Ascending aorta (tissue), 2 donors: Measurements from ENCODE around the gene CRACDL. TPM values are rescaled to one million over a fixed set of nuclear protein-coding genes. Genes with fewer than 3 reads are reported as not detected.

Source experiments
- DNase-seq, 2 donors: peaks; one replicate each; pipeline ENCODE4 v3.0.0-alpha.2; 2019; ENCODE audit warnings: low spot score in 2 of 2
- H3K27ac ChIP-seq, 2 donors: fragments of 200-600 bp; sonication (generic); one replicate each; pipeline ENCODE4 v1.5.1; 2016 to 2017; ENCODE audit warnings: mild to moderate bottlenecking in 1 of 2
- H3K27me3 ChIP-seq: fragments of 200-600 bp; sonication (generic); one replicate; pipeline ENCODE4 v1.5.1; 2017
- H3K36me3 ChIP-seq, 2 donors: fragments of 200-600 bp; sonication (generic); one replicate each; pipeline ENCODE4 v1.5.1; 2016
- H3K4me1 ChIP-seq, 2 donors: fragments of 200-600 bp; sonication (generic); one replicate each; pipeline ENCODE4 v1.5.1; 2016 to 2017; ENCODE audit warnings: mild to moderate bottlenecking in 1 of 2
- H3K4me3 ChIP-seq, 2 donors: fragments of 200-600 bp; sonication (generic); one replicate each; pipeline ENCODE4 v1.5.1; 2016 to 2017; ENCODE audit warnings: mild to moderate bottlenecking in 1 of 2
- H3K9me3 ChIP-seq, 2 donors: fragments of 200-600 bp; sonication (generic); one replicate each; pipeline ENCODE4 v1.5.1; 2016
- CTCF ChIP-seq, 3 experiments: fragments of 200-600 bp in 2 of 3; fragments of 450-650 bp in 1 of 3; sonication (generic) in 2 of 3; IDR thresholded peaks; one replicate each; pipeline ENCODE4 v1.5.1; 2016 to 2019; ENCODE audit warnings: antibody characterized with exemption in 3 of 3, mild to moderate bottlenecking in 1 of 3, moderate library complexity in 1 of 3
- intact Hi-C: fragments of 100-400 bp; cut with DNase I; formaldehyde crosslinking; loops from one replicate; pipeline ENCODE4 v1.15.1; 2023
- total RNA-seq: library from RNA; depleted of rRNA; stranded (reverse); fragments of >200 nt; gene quantifications from one replicate; pipeline ENCODE4 v1.1.0, GENCODE V29; 2016

Gene CRACDL
- total RNA-seq, 1 donor from 2014 or later, result 51.9 TPM

- no peaks in the 10 kb centered on the region for H3K4me1 ChIP-seq
These were observed 61.8 kb downstream of the CRACDL start for GRCh38 chr2:98874186-98874689.

GRCh38 chr2:98872526-98872925 lies 63.5 kb downstream of the CRACDL start:
- no peak overlapping the region for H3K27ac ChIP-seq
- no peak overlapping the region for H3K4me3 ChIP-seq
- H3K27me3 ChIP-seq, result no peaks in the 10 kb centered on the region
- H3K36me3 ChIP-seq, result no peaks in the 10 kb centered on the region
- H3K9me3 ChIP-seq, result no peaks in the 10 kb centered on the region
- no peak for DNase-seq
- H3K4me1 ChIP-seq, result no peaks in the 10 kb centered on the region
- no peak for TF ChIP-seq CTCF (IDR thresholded peaks at IDR 0.05)
- intact Hi-C loops, result no loop called here

More at GRCh38 chr2:98874186-98874689, 61.8 kb downstream of the CRACDL start:
- no peak overlapping the region for H3K4me3 ChIP-seq
- no peak overlapping the region for H3K27ac ChIP-seq
- no peaks in the 10 kb centered on the region for H3K9me3 ChIP-seq
- no peak for TF ChIP-seq CTCF (IDR thresholded peaks at IDR 0.05)
- H3K27me3 ChIP-seq, result no peaks in the 10 kb centered on the region
- intact Hi-C loops, result no loop called here
- DNase-seq, result no peak
- no peaks in the 10 kb centered on the region for H3K36me3 ChIP-seq

GRCh38 chr2:98871506-98871905 lies 64.5 kb downstream of the CRACDL start:
- H3K27me3 ChIP-seq, result no peaks in the 10 kb centered on the region
- no peak overlapping the region for H3K4me3 ChIP-seq
- H3K27ac ChIP-seq, result no peak overlapping the region
- no peaks in the 10 kb centered on the region for H3K4me1 ChIP-seq
- no peaks in the 10 kb centered on the region for H3K9me3 ChIP-seq
- DNase-seq, result no peak
- intact Hi-C loops, result no loop called here
- no peaks in the 10 kb centered on the region for H3K36me3 ChIP-seq
- no peak for TF ChIP-seq CTCF (IDR thresholded peaks at IDR 0.05)

- no peak for TF ChIP-seq CTCF (IDR thresholded peaks at IDR 0.05)
- no peaks in the 10 kb centered on the region for H3K27me3 ChIP-seq
- H3K36me3 ChIP-seq, result no peaks in the 10 kb centered on the region
- H3K27ac ChIP-seq, result no peak overlapping the region
- peaks cover 0 to 5% of the 10 kb centered on the region in 2 donors for H3K4me1 ChIP-seq
- H3K4me3 ChIP-seq, result no peak overlapping the region
- H3K9me3 ChIP-seq, result no peaks in the 10 kb centered on the region
- DNase-seq, result no peak
- intact Hi-C loops, result no loop called here
These were observed 65.4 kb downstream of the CRACDL start for GRCh38 chr2:98870516-98871158.

GRCh38 chr2:98869870-98870269 lies 66.2 kb downstream of the CRACDL start:
- no peak for TF ChIP-seq CTCF (IDR thresholded peaks at IDR 0.05)
- no peaks in the 10 kb centered on the region for H3K27me3 ChIP-seq
- no peak overlapping the region for H3K4me3 ChIP-seq
- H3K9me3 ChIP-seq, result no peaks in the 10 kb centered on the region
- intact Hi-C loops, result no loop called here
- peaks cover 0 to 7% of the 10 kb centered on the region in 2 donors for H3K4me1 ChIP-seq
- no peak overlapping the region for H3K27ac ChIP-seq
- H3K36me3 ChIP-seq, result no peaks in the 10 kb centered on the region
- DNase-seq, result no peak
